NB4 (cell line): Measurements from ENCODE around the gene EXOC7.

Experiments used
- DNase-seq: peaks from one replicate; pipeline ENCODE4 v3.0.0; 2010; ENCODE audit warnings: low read depth
- H3K4me3 ChIP-seq: one replicate; pipeline ENCODE4 v1.5.1; 2011; ENCODE audit warnings: mild to moderate bottlenecking, low read depth, low read length, moderate library complexity
- CTCF ChIP-seq: IDR thresholded peaks from one replicate; pipeline ENCODE4 v1.5.1; 2012; ENCODE audit warnings: low read depth, low read length
- MAX ChIP-seq: IDR thresholded peaks from 2 replicates; pipeline ENCODE4 v1.6.1; 2011; ENCODE audit warnings: low read depth, low read length
- MYC ChIP-seq: IDR thresholded peaks from 2 replicates; pipeline ENCODE4 v1.6.1; 2011; ENCODE audit warnings: low read depth, low read length
- POLR2A ChIP-seq: IDR thresholded peaks from 2 replicates; pipeline ENCODE4 v1.6.1; 2011; ENCODE audit warnings: mild to moderate bottlenecking; ENCODE audit not compliant: insufficient read length; ENCODE audit errors: extremely low read depth

The EXOC7 gene

GRCh38 chr17:76111956-76112355 is 8.4 kb upstream of the EXOC7 start:
- TF ChIP-seq CTCF (no peak), POLR2A (no peak), MYC (no peak), MAX (no peak)
- no peak overlapping the region for H3K4me3 ChIP-seq
- no peak for DNase-seq

GRCh38 chr17:76107509-76107908 is 3.9 kb upstream of the EXOC7 start:
- H3K4me3 ChIP-seq: no peak overlapping the region
- no peak for TF ChIP-seq MAX
- TF ChIP-seq MYC: no peak
- peak; percentile 30 for TF ChIP-seq CTCF
- no peak for TF ChIP-seq POLR2A
- peak; percentile 59 for DNase-seq

- H3K4me3 ChIP-seq: no peak overlapping the region
- TF ChIP-seq CTCF: no peak
- TF ChIP-seq MAX: no peak
- TF ChIP-seq MYC: no peak
- DNase-seq: no peak
Observed at GRCh38 chr17:76106703-76107102, 3.1 kb upstream of the EXOC7 start.

GRCh38 chr17:76104896-76105231 is 1.3 kb upstream of the EXOC7 start:
- DNase-seq: peak; percentile 42
- TF ChIP-seq MYC: no peak
- no peak for TF ChIP-seq MAX
- no peak for TF ChIP-seq POLR2A
- TF ChIP-seq CTCF: no peak
- H3K4me3 ChIP-seq: peak overlapping the region; percentile 86

- peak overlapping the region; percentile 86 for H3K4me3 ChIP-seq
- DNase-seq: peak; percentile 89
- no peak for TF ChIP-seq POLR2A
- TF ChIP-seq MAX: no peak
- TF ChIP-seq CTCF: no peak
- TF ChIP-seq MYC: no peak
Observed at GRCh38 chr17:76104140-76104895, 731 bp upstream of the EXOC7 start.
